Naive thymus-derived CD4-positive, alpha-beta T cell (primary cell): Measurements from ENCODE around the gene SRSF12. TPM values are rescaled to one million over a fixed set of nuclear protein-coding genes. Genes with fewer than 3 reads are reported as not detected.

Experiments used
- ATAC-seq: fragments of 150-1000 bp; cut with Tn5 transposase; 2 replicates; pipeline ENCODE4 v1.10.0; 2021; ENCODE audit warnings: mild to moderate bottlenecking, moderate library complexity
- CTCF ChIA-PET: fragments of 350-600 bp; sonication (Branson Sonifier 250); formaldehyde crosslinking; loops from one replicate; lab custom pipeline; 2021; ENCODE audit warnings: antibody characterized with exemption; lab: Charles Lee
- POLR2A ChIA-PET: fragments of 350-600 bp; sonication (Branson Sonifier 250); formaldehyde crosslinking; loops from one replicate; lab custom pipeline; 2021; ENCODE audit warnings: antibody characterized with exemption, inconsistent platforms; lab: Charles Lee
- DNase-seq, 9 donors: peaks; one replicate each; pipeline versions ENCODE4 v3.0.0 to v3.0.0-alpha.2; 2020 to 2022; ENCODE audit warnings: mixed read lengths in 1 of 9
- H3K27ac ChIP-seq: one replicate; pipeline ENCODE4 v1.7.0; 2013; ENCODE audit warnings: mild to moderate bottlenecking, low read depth, low read length, moderate library complexity
- H3K27me3 ChIP-seq, 2 donors: one replicate each; pipeline ENCODE4 v1.7.0; 2013; ENCODE audit warnings: low read length in 2 of 2, mild to moderate bottlenecking in 2 of 2, moderate library complexity in 2 of 2; ENCODE audit not compliant: control insufficient read depth in 2 of 2, insufficient read depth in 2 of 2
- H3K36me3 ChIP-seq, 3 experiments: 1 replicate in 2 of 3; 2 replicates in 1 of 3; pipeline ENCODE4 v1.7.0; 2013; ENCODE audit warnings: low read length in 3 of 3, mild to moderate bottlenecking in 3 of 3, moderate library complexity in 1 of 3; ENCODE audit not compliant: insufficient read depth in 3 of 3, control insufficient read depth in 2 of 3
- H3K4me1 ChIP-seq, 2 donors: one replicate each; pipeline ENCODE4 v1.7.0; 2013; ENCODE audit warnings: low read length in 2 of 2, mild to moderate bottlenecking in 2 of 2, moderate library complexity in 1 of 2; ENCODE audit not compliant: control insufficient read depth in 2 of 2, insufficient read depth in 2 of 2
- H3K4me3 ChIP-seq: 2 replicates; pipeline ENCODE4 v1.7.0; 2013; ENCODE audit warnings: mild to moderate bottlenecking, low read length
- H3K9me3 ChIP-seq, 3 experiments: 1 replicate in 2 of 3; 2 replicates in 1 of 3; pipeline ENCODE4 v1.7.0; 2013; ENCODE audit warnings: low read length in 3 of 3; ENCODE audit not compliant: control insufficient read depth in 2 of 3
- H3K27ac Mint-ChIP-seq, 9 donors: one replicate each; pipeline ENCODE4 v1.8.0; 2020 to 2022; ENCODE audit warnings: mixed read lengths in 9 of 9, mild to moderate bottlenecking in 8 of 9, moderate library complexity in 5 of 9, inconsistent platforms in 2 of 9
- H3K27me3 Mint-ChIP-seq, 5 donors: one replicate each; pipeline ENCODE4 v1.8.0; 2021 to 2022; ENCODE audit warnings: mixed read lengths in 5 of 5, mild to moderate bottlenecking in 1 of 5
- H3K36me3 Mint-ChIP-seq, 5 donors: one replicate each; pipeline ENCODE4 v1.8.0; 2020 to 2022; ENCODE audit warnings: mixed read lengths in 5 of 5, mild to moderate bottlenecking in 3 of 5, inconsistent platforms in 1 of 5
- H3K4me1 Mint-ChIP-seq, 7 donors: one replicate each; pipeline ENCODE4 v1.8.0; 2020 to 2022; ENCODE audit warnings: mixed read lengths in 7 of 7, mild to moderate bottlenecking in 3 of 7, inconsistent platforms in 1 of 7
- H3K4me3 Mint-ChIP-seq, 10 donors: one replicate each; pipeline ENCODE4 v1.8.0; 2020 to 2022; ENCODE audit warnings: mild to moderate bottlenecking in 10 of 10, mixed read lengths in 10 of 10, moderate library complexity in 6 of 10, inconsistent platforms in 2 of 10
- H3K9me3 Mint-ChIP-seq, 11 donors: one replicate each; pipeline ENCODE4 v1.8.0; 2020 to 2022; ENCODE audit warnings: mixed read lengths in 11 of 11, mild to moderate bottlenecking in 4 of 11, inconsistent platforms in 1 of 11, moderate library complexity in 1 of 11
- intact Hi-C, 2 donors: fragments of 100-400 bp; cut with micrococcal nuclease; formaldehyde crosslinking; loops; one replicate each; pipeline ENCODE4 v1.15.1; 2023
- polyA plus RNA-seq, 2 donors: library from polyadenylated mRNA; unstranded; fragments of 300-500 nt; fragmentation: Illumina TruSeq; gene quantifications; one replicate each; pipeline ENCODE4 v1.2.3, GENCODE V29; 2021
- total RNA-seq, 6 experiments: library from RNA in 5 of 6; stranded (reverse) in 5 of 6; gene quantifications; 1 replicate in 5 of 6; 2 replicates in 1 of 6; pipeline ENCODE4 v1.2.3 and lab custom pipeline; 2021 to 2026

The SRSF12 gene
- total and polyA plus RNA-seq, 7 experiments from 2014 or later, result 0.05 to 0.56 TPM; not detected in 5

- Mint-ChIP-seq H3K36me3 (no peaks in the 10 kb centered on the region), H3K4me3 (peak overlapping the region; percentile 38 to 90 (median 69)), H3K27ac (peak overlapping the region in 2 of 9 donors; percentile 1), H3K27me3 (peaks cover 0 to 44% (median 0%) of the 10 kb centered on the region in 5 donors), H3K9me3 (peaks cover 0 to 1% (median 0%) of the 10 kb centered on the region in 11 donors), H3K4me1 (peaks cover 6 to 12% (median 10%) of the 10 kb centered on the region in 7 donors)
- no peak for ATAC-seq
- H3K36me3 ChIP-seq, result no peaks in the 10 kb centered on the region
- no peak for DNase-seq
- H3K4me1 ChIP-seq, result peaks cover 0 to 5% of the 10 kb centered on the region in 2 donors
- no peak overlapping the region for H3K4me3 ChIP-seq
- H3K9me3 ChIP-seq, result no peaks in the 10 kb centered on the region
- no peaks in the 10 kb centered on the region for H3K27me3 ChIP-seq
- ChIA-PET POLR2A (no interaction called here), CTCF (interaction anchor here (0.6 to 1.0 kb wide), 2 partner anchors 35 to 257 kb away, joined by 3 to 4 read pairs; no protein-coding TSS in a partner anchor)
- no peak overlapping the region for H3K27ac ChIP-seq
- intact Hi-C loops, result no loop called here
Measured at GRCh38 chr6:89118931-89119330, 1.1 kb upstream of the SRSF12 start.

DNA sequence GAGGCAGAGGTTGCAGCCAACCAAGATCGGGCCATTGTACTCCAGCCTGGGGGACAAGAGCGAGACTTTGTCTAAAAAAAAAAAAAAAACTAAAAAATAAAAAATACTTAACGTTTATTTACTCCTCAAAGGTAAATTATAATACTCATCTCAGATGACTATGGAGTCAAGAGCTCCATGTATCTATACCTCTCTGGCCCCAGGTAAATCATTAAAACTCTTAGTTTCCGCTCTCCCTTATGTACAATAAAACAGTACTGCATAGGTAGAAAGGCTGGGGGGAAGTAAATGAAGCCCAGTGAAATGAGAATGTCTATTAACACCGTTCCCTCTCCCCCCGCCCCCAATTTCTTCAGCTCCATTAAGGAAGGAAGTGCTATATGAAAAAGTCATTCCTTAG is 1.2 kb downstream of the SRSF12 start:
- intact Hi-C loops, result loop anchor here (1.0 kb wide), 2 partner anchors 34 to 35 kb away; no protein-coding TSS in a partner anchor
- Histone ChIP-seq H3K9me3 (no peaks in the 10 kb centered on the region), H3K4me3 (no peak overlapping the region), H3K27me3 (no peaks in the 10 kb centered on the region), H3K36me3 (no peaks in the 10 kb centered on the region), H3K4me1 (peaks cover 0 to 5% of the 10 kb centered on the region in 2 donors), H3K27ac (no peak overlapping the region)
- DNase-seq (no peak), ATAC-seq (no peak)
- peaks cover 0 to 1% (median 0%) of the 10 kb centered on the region in 11 donors for H3K9me3 Mint-ChIP-seq
- ChIA-PET POLR2A (interaction anchor here (0.6 to 1.4 kb wide), 2 partner anchors 38 to 1255 kb away, joined by 3 read pairs; no protein-coding TSS in a partner anchor), CTCF (interaction anchor here (1.2 kb wide), 1 partner anchor 33 kb away, joined by 3 read pairs; no protein-coding TSS in a partner anchor)
- H3K27me3 Mint-ChIP-seq, result peaks cover 0 to 41% (median 0%) of the 10 kb centered on the region in 5 donors
- peak overlapping the region; percentile 77 to 95 (median 85) for H3K4me3 Mint-ChIP-seq
- H3K4me1 Mint-ChIP-seq, result peaks cover 6 to 12% (median 10%) of the 10 kb centered on the region in 7 donors
- H3K36me3 Mint-ChIP-seq, result no peaks in the 10 kb centered on the region
- peak overlapping the region in 4 of 9 donors; percentile 22 to 82 (median 56) for H3K27ac Mint-ChIP-seq

- intact Hi-C loops, result no loop called here
- no peak for ATAC-seq
- DNase-seq, result no peak
- Histone ChIP-seq H3K36me3 (no peaks in the 10 kb centered on the region), H3K27ac (no peak overlapping the region), H3K27me3 (no peaks in the 10 kb centered on the region), H3K4me3 (no peak overlapping the region), H3K9me3 (no peaks in the 10 kb centered on the region), H3K4me1 (peaks cover 0 to 2% of the 10 kb centered on the region in 2 donors)
- CTCF ChIA-PET, result interaction anchor here (0.6 kb wide), 1 partner anchor 19 kb away, joined by 5 read pairs; no protein-coding TSS in a partner anchor
- peaks cover 2 to 8% (median 3%) of the 10 kb centered on the region in 7 donors for H3K4me1 Mint-ChIP-seq
- peaks cover 0 to 5% (median 2%) of the 10 kb centered on the region in 5 donors for H3K36me3 Mint-ChIP-seq
- peaks cover 0 to 27% (median 0%) of the 10 kb centered on the region in 5 donors for H3K27me3 Mint-ChIP-seq
- H3K27ac Mint-ChIP-seq, result no peak overlapping the region
- H3K4me3 Mint-ChIP-seq, result no peak overlapping the region
- POLR2A ChIA-PET, result no interaction called here
- H3K9me3 Mint-ChIP-seq, result no peaks in the 10 kb centered on the region
Measured at GRCh38 chr6:89111933-89112332, 5.9 kb downstream of the SRSF12 start.

GRCh38 chr6:89110284-89110683 is 7.6 kb downstream of the SRSF12 start:
- no peak overlapping the region for H3K27ac ChIP-seq
- H3K4me1 ChIP-seq, result no peaks in the 10 kb centered on the region
- no peaks in the 10 kb centered on the region for H3K9me3 ChIP-seq
- Mint-ChIP-seq H3K27me3 (peaks cover 0 to 16% (median 0%) of the 10 kb centered on the region in 5 donors), H3K36me3 (peaks cover 0 to 7% (median 5%) of the 10 kb centered on the region in 5 donors), H3K9me3 (no peaks in the 10 kb centered on the region), H3K4me1 (no peaks in the 10 kb centered on the region), H3K4me3 (no peak overlapping the region), H3K27ac (no peak overlapping the region)
- intact Hi-C loops, result no loop called here
- CTCF ChIA-PET, result no interaction called here
- H3K4me3 ChIP-seq, result no peak overlapping the region
- POLR2A ChIA-PET, result no interaction called here
- H3K27me3 ChIP-seq, result no peaks in the 10 kb centered on the region
- DNase-seq, result no peak
- no peak for ATAC-seq
- H3K36me3 ChIP-seq, result no peaks in the 10 kb centered on the region

DNA sequence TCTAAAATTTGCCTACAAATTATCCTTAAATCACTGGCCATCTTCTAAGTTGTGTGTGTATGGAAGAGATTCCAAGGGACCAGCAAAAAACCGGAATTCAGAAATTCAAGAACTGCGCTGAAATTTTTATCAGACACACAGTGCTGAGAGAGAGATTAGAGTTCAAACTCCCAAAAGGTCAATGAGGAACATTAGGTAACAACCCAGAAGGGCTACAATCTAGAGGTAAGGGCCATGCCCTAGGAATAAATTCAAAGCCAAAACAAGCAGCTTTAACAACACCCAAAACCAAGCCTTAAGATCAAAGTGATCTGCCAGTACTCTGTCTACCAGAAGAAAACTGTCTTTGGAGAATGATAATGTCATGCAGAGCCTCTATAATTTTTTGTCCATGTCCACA is 17.8 kb downstream of the SRSF12 start:
- no peak for ATAC-seq
- H3K4me1 Mint-ChIP-seq, result peaks cover 0 to 4% (median 0%) of the 10 kb centered on the region in 7 donors
- Histone ChIP-seq H3K27ac (no peak overlapping the region), H3K27me3 (no peaks in the 10 kb centered on the region), H3K9me3 (no peaks in the 10 kb centered on the region), H3K36me3 (no peaks in the 10 kb centered on the region), H3K4me1 (no peaks in the 10 kb centered on the region), H3K4me3 (no peak overlapping the region)
- intact Hi-C loops, result no loop called here
- no peak for DNase-seq
- no peak overlapping the region for H3K4me3 Mint-ChIP-seq
- peaks cover 0 to 5% (median 0%) of the 10 kb centered on the region in 5 donors for H3K27me3 Mint-ChIP-seq
- POLR2A ChIA-PET, result interaction anchor here (1.3 kb wide), 1 partner anchor 20 kb away, joined by 5 read pairs; the partner anchor contains the start of gene PNRC1
- no peaks in the 10 kb centered on the region for H3K9me3 Mint-ChIP-seq
- CTCF ChIA-PET, result interaction anchor here (0.7 kb wide), 1 partner anchor 24 kb away, joined by 3 read pairs; no protein-coding TSS in a partner anchor
- no peak overlapping the region for H3K27ac Mint-ChIP-seq
- peaks cover 0 to 8% (median 2%) of the 10 kb centered on the region in 5 donors for H3K36me3 Mint-ChIP-seq

DNA sequence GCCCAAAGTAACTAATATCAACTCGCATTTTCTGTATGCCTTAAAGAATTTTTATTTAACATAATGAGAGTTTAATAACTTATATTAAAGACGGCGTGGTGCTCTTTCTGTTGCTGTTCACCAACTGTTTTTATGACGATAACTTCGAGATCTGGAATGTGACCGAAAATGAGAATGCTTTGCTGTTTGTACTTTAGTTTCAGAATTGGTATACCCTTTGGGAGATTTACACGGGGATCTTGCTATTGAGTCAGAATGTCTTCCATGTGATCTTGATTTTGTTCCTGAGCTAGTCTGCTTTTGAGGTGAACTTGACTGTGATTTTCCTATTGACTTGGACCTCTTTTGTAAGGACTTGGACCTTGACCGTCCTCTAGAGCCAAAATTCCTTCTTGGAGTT is 19.4 kb downstream of the SRSF12 start:
- Mint-ChIP-seq H3K27me3 (peaks cover 0 to 4% (median 0%) of the 10 kb centered on the region in 5 donors), H3K9me3 (no peaks in the 10 kb centered on the region), H3K36me3 (peaks cover 0 to 7% (median 1%) of the 10 kb centered on the region in 5 donors), H3K27ac (no peak overlapping the region), H3K4me1 (peaks cover 0 to 4% (median 0%) of the 10 kb centered on the region in 7 donors), H3K4me3 (no peak overlapping the region)
- H3K9me3 ChIP-seq, result no peaks in the 10 kb centered on the region
- H3K4me1 ChIP-seq, result no peaks in the 10 kb centered on the region
- ChIA-PET POLR2A (interaction anchor here (1.9 kb wide), 1 partner anchor 14 kb away, joined by 6 read pairs; no protein-coding TSS in a partner anchor), CTCF (no interaction called here)
- DNase-seq (no peak), ATAC-seq (no peak)
- H3K36me3 ChIP-seq, result no peaks in the 10 kb centered on the region
- intact Hi-C loops, result no loop called here
- no peaks in the 10 kb centered on the region for H3K27me3 ChIP-seq
- no peak overlapping the region for H3K27ac ChIP-seq
- no peak overlapping the region for H3K4me3 ChIP-seq
